ENCODE measurements around the gene TCF23. TPM values are rescaled to one million over a fixed set of nuclear protein-coding genes. Genes with fewer than 3 reads are reported as not detected.

Gene TCF23
- under 1 TPM; under 0.01 to 0.05 TPM for total RNA-seq
- polyA plus RNA-seq: under 1 TPM in 1 of 2 donors, not detected in 1; 0.02 TPM

DNA sequence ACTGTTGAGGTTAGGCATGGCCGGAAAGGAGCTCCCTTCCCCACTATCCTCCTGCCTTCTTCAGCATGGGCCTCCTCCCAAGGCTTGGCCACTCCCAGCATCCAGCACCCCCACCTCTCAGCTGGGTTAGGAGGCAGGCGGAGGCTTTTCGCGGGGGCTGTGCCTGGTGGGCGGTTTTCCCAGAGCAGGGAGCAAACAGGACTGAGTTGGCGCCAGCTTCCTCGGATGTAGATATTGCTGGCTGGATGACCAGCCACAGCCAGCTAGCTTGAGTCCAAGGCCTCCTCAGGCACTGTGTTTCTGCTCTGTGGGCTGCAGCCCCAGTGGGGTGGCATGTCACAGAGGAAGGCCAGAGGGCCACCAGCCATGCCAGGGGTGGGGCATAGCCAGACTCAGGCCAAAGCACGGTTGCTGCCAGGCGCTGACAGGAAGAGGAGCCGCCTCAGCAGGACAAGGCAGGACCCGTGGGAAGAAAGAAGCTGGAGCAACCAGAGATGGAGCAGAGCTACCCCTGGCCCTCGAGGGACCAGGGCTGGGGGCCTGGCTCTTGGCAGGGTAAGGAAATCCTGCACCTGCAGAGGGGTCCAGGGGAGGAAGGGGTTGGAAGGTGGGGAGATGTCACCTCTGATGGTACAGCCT, at the start of gene TCF23:
TCF23 (plus strand) TSS at position 204 of the 639 bp plus-strand sequence; CDS start at position 334, 130 bp downstream.
- Histone ChIP-seq H3K27ac (ENCODE audit: low read depth in 1 of 2, low read length in 2 of 2) (no peak within 1 kb of the TSS), H3K4me1 (ENCODE audit: control insufficient read depth in 4 of 4, insufficient read depth in 4 of 4, low read length in 3 of 4) (no peaks in the 10 kb centered on the region), H3K4me3 (ENCODE audit: low read depth in 1 of 3, low read length in 3 of 3) (no peak within 1 kb of the TSS), H3K9me3 (ENCODE audit: control insufficient read depth in 4 of 4, low read length in 3 of 4) (no peaks in the 10 kb centered on the region), H3K9ac (ENCODE audit: low read depth in 1 of 2, low read length in 2 of 2) (no peak within 1 kb of the TSS), H3K36me3 (ENCODE audit: control insufficient read depth in 4 of 4, insufficient read depth in 3 of 4, low read depth in 1 of 4, low read length in 3 of 4) (no peaks in the 10 kb centered on the region), H3K27me3 (ENCODE audit: control insufficient read depth in 4 of 4, insufficient read depth in 4 of 4, low read length in 3 of 4) (no peaks in the 10 kb centered on the region)
- WGBS: 81% methylated on average over 12 of the region's 12 CpGs
- DNase-seq (ENCODE audit: low spot score): no peak
- TF ChIP-seq EGR1 (IDR thresholded peaks at IDR 0.05; ENCODE audit: low read depth in 2 of 2) (no peak), HNF4G (IDR thresholded peaks at IDR 0.05) (no peak)

DNA sequence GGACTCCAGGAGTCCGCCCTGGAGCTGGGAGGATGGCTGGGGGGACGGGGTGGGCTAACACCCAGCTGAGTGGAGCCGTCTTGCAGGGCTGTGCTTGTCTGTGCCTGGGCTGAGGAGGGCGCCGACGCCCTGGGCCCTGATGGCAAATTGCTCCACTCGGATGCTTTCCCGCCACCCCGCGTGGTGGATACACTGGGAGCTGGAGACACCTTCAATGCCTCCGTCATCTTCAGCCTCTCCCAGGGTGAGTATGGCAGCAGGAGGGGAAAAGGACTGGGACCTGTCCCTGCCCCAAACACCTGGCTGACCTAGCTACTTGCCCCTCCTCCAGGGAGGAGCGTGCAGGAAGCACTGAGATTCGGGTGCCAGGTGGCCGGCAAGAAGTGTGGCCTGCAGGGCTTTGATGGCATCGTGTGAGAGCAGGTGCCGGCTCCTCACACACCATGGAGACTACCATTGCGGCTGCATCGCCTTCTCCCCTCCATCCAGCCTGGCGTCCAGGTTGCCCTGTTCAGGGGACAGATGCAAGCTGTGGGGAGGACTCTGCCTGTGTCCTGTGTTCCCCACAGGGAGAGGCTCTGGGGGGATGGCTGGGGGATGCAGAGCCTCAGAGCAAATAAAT, 49.4 kb upstream of the TCF23 start:
- Histone ChIP-seq H3K36me3 (ENCODE audit: control insufficient read depth in 4 of 4, insufficient read depth in 3 of 4, low read depth in 1 of 4, low read length in 3 of 4) (peaks cover 8 to 30% (median 21%) of the 10 kb centered on the region in 4 donors), H3K9ac (ENCODE audit: low read depth in 1 of 2, low read length in 2 of 2) (no peak overlapping the region), H3K27me3 (ENCODE audit: control insufficient read depth in 4 of 4, insufficient read depth in 4 of 4, low read length in 3 of 4) (no peaks in the 10 kb centered on the region), H3K4me1 (ENCODE audit: control insufficient read depth in 4 of 4, insufficient read depth in 4 of 4, low read length in 3 of 4) (peaks cover 17 to 37% (median 33%) of the 10 kb centered on the region in 4 donors), H3K27ac (ENCODE audit: low read depth in 1 of 2, low read length in 2 of 2) (no peak overlapping the region), H3K4me3 (ENCODE audit: low read depth in 1 of 3, low read length in 3 of 3) (no peak overlapping the region), H3K9me3 (ENCODE audit: control insufficient read depth in 4 of 4, low read length in 3 of 4) (no peaks in the 10 kb centered on the region)
- WGBS: 92% methylated on average over 19 of the region's 19 CpGs
- no peak for DNase-seq (ENCODE audit: low spot score)
- no peak for TF ChIP-seq RXRA (IDR thresholded peaks at IDR 0.05)
- no peak for TF ChIP-seq GABPA (IDR thresholded peaks at IDR 0.05 in 1 of 2, conservative IDR thresholded peaks at IDR 0.05 in 1 of 2)
- TF ChIP-seq YY1 (IDR thresholded peaks at IDR 0.05): no peak
- TF ChIP-seq HNF4A (conservative IDR thresholded peaks at IDR 0.05): no peak
- no peak for TF ChIP-seq RAD21 (IDR thresholded peaks at IDR 0.05)
- TF ChIP-seq, protein P1, sequence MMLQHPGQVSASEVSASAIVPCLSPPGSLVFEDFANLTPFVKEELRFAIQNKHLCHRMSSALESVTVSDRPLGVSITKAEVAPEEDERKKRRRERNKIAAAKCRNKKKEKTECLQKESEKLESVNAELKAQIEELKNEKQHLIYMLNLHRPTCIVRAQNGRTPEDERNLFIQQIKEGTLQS (IDR thresholded peaks at IDR 0.05): no peak
- TF ChIP-seq HNF4G (IDR thresholded peaks at IDR 0.05): no peak

DNA sequence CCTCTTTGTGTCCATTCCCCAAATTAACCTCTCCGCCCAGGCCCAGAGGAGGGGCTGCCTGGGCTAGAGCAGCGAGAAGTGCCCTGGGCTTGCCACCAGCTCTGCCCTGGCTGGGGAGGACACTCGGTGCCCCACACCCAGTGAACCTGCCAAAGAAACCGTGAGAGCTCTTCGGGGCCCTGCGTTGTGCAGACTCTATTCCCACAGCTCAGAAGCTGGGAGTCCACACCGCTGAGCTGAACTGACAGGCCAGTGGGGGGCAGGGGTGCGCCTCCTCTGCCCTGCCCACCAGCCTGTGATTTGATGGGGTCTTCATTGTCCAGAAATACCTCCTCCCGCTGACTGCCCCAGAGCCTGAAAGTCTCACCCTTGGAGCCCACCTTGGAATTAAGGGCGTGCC, 48.8 kb upstream of the TCF23 start:
- TF ChIP-seq GABPA (IDR thresholded peaks at IDR 0.05 in 1 of 2, conservative IDR thresholded peaks at IDR 0.05 in 1 of 2) (no peak), JUND (IDR thresholded peaks at IDR 0.05) (no peak)
- Histone ChIP-seq H3K27ac (ENCODE audit: low read depth in 1 of 2, low read length in 2 of 2) (no peak overlapping the region), H3K9me3 (ENCODE audit: control insufficient read depth in 4 of 4, low read length in 3 of 4) (no peaks in the 10 kb centered on the region), H3K27me3 (ENCODE audit: control insufficient read depth in 4 of 4, insufficient read depth in 4 of 4, low read length in 3 of 4) (no peaks in the 10 kb centered on the region), H3K36me3 (ENCODE audit: control insufficient read depth in 4 of 4, insufficient read depth in 3 of 4, low read depth in 1 of 4, low read length in 3 of 4) (peaks cover 8 to 30% (median 21%) of the 10 kb centered on the region in 4 donors), H3K4me3 (ENCODE audit: low read depth in 1 of 3, low read length in 3 of 3) (no peak overlapping the region), H3K9ac (ENCODE audit: low read depth in 1 of 2, low read length in 2 of 2) (no peak overlapping the region), H3K4me1 (ENCODE audit: control insufficient read depth in 4 of 4, insufficient read depth in 4 of 4, low read length in 3 of 4) (peaks cover 14 to 32% (median 27%) of the 10 kb centered on the region in 4 donors)
- no peak for DNase-seq (ENCODE audit: low spot score)
- WGBS: 78% methylated on average over 10 of the region's 10 CpGs

DNA sequence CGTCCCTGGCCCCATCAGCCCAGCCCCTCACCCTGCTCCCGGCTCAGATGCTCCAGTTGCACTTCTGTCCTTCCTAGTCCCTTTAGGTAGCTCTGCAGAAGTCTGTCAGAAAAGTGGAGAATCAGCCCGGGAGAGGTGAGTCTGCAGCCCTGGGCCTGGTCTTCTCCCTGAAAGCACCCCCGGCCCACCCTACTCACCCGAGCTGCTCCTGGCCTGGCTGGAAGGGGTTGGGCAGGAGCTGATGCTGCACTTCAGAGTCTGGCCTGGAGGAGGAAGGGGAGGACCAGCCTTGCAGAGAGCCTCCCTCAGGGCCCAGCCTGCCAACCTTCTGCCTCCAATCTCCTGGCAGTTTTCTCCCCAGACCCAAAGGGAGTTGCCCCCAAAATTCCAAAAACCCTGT, 46.5 kb upstream of the TCF23 start:
- Histone ChIP-seq H3K27me3 (ENCODE audit: control insufficient read depth in 4 of 4, insufficient read depth in 4 of 4, low read length in 3 of 4) (no peaks in the 10 kb centered on the region), H3K4me3 (ENCODE audit: low read depth in 1 of 3, low read length in 3 of 3) (no peak overlapping the region), H3K27ac (ENCODE audit: low read depth in 1 of 2, low read length in 2 of 2) (no peak overlapping the region), H3K9me3 (ENCODE audit: control insufficient read depth in 4 of 4, low read length in 3 of 4) (no peaks in the 10 kb centered on the region), H3K4me1 (ENCODE audit: control insufficient read depth in 4 of 4, insufficient read depth in 4 of 4, low read length in 3 of 4) (peaks cover 0 to 10% (median 5%) of the 10 kb centered on the region in 4 donors), H3K36me3 (ENCODE audit: control insufficient read depth in 4 of 4, insufficient read depth in 3 of 4, low read depth in 1 of 4, low read length in 3 of 4) (peaks cover 6 to 24% (median 15%) of the 10 kb centered on the region in 4 donors), H3K9ac (ENCODE audit: low read depth in 1 of 2, low read length in 2 of 2) (no peak overlapping the region)
- WGBS: 85% methylated on average over 5 of the region's 5 CpGs
- TF ChIP-seq HNF4G (IDR thresholded peaks at IDR 0.05) (no peak), YY1 (IDR thresholded peaks at IDR 0.05) (no peak), EGR1 (IDR thresholded peaks at IDR 0.05; ENCODE audit: low read depth in 2 of 2) (no peak), RXRA (IDR thresholded peaks at IDR 0.05) (no peak)
- TF ChIP-seq, protein P1 (IDR thresholded peaks at IDR 0.05): no peak
- no peak for DNase-seq (ENCODE audit: low spot score)

All from liver (tissue), 9 donors.